SIG-M5 treated with dmso at 0.1 percent for 504 hours (cell line): ENCODE data around the gene ANKRD36C.
"Not testable (repeated sequence)": the region's sequence is repeated elsewhere in the genome, so short reads cannot be mapped to it uniquely, and the experiment has no call there.

Experiments used
- DNase-seq: peaks from one replicate; lab custom pipeline; 2025; ENCODE audit not compliant: unreplicated experiment; lab: John Stamatoyannopoulos, UW

The ANKRD36C gene

GRCh38 chr2:95799892-95800291 is 191.7 kb downstream of the ANKRD36C start:
- no peak for DNase-seq

GRCh38 chr2:95799147-95799889 is 192.3 kb downstream of the ANKRD36C start:
- DNase-seq: not testable (repeated sequence)

- DNase-seq: not testable (repeated sequence)
These were observed 195.2 kb downstream of the ANKRD36C start for GRCh38 chr2:95796249-95797099.

- DNase-seq: not testable (repeated sequence)
These were observed 197.7 kb downstream of the ANKRD36C start for GRCh38 chr2:95793970-95794369.

GRCh38 chr2:95790180-95790579 is 201.4 kb downstream of the ANKRD36C start:
- DNase-seq: not testable (repeated sequence)

GRCh38 chr2:95789385-95789784 is 202.2 kb downstream of the ANKRD36C start:
- DNase-seq: not testable (repeated sequence)

GRCh38 chr2:95788642-95789041 is 203.0 kb downstream of the ANKRD36C start:
- DNase-seq: not testable (repeated sequence)
